HG03469 (cell line): ENCODE measurements around the gene LRRC27.
"Not testable (repeated sequence)": the region's sequence is repeated elsewhere in the genome, so short reads cannot be mapped to it uniquely, and the experiment has no call there.

Experiments
- ATAC-seq: cut with Tn5 transposase; IDR thresholded peaks from one replicate; pipeline ENCODE4 v1.9.1; 2021; ENCODE audit warnings: mild to moderate bottlenecking, moderate library complexity, moderate number of reproducible peaks; ENCODE audit not compliant: unreplicated experiment

Gene LRRC27

GRCh38 chr10:132313865-132314264 is 18.1 kb upstream of the LRRC27 start:
- no peak for ATAC-seq

- no peak for ATAC-seq
Measured at GRCh38 chr10:132314336-132314735, 17.7 kb upstream of the LRRC27 start.

GRCh38 chr10:132314881-132315280 is 17.1 kb upstream of the LRRC27 start:
- not testable (repeated sequence) for ATAC-seq

GRCh38 chr10:132316133-132316532 is 15.9 kb upstream of the LRRC27 start:
- no peak for ATAC-seq

GRCh38 chr10:132317477-132317876 is 14.5 kb upstream of the LRRC27 start:
- ATAC-seq, result not testable (repeated sequence)

- ATAC-seq, result peak; percentile 96
Measured at GRCh38 chr10:132319853-132320653, 11.9 kb upstream of the LRRC27 start.

- no peak for ATAC-seq
Measured at GRCh38 chr10:132320654-132321469, 11.1 kb upstream of the LRRC27 start.

- no peak for ATAC-seq
Measured at GRCh38 chr10:132321726-132322125, 10.3 kb upstream of the LRRC27 start.

- ATAC-seq, result no peak
Measured at GRCh38 chr10:132322586-132323048, 9.4 kb upstream of the LRRC27 start.

- no peak for ATAC-seq
Measured at GRCh38 chr10:132324186-132324585, 7.8 kb upstream of the LRRC27 start.

GRCh38 chr10:132326344-132326889 is 5.6 kb upstream of the LRRC27 start:
- no peak for ATAC-seq

GRCh38 chr10:132326925-132327324 is 5.1 kb upstream of the LRRC27 start:
- no peak for ATAC-seq

GRCh38 chr10:132328106-132328505 is 3.9 kb upstream of the LRRC27 start:
- no peak for ATAC-seq

- ATAC-seq, result no peak
Measured at GRCh38 chr10:132328738-132329137, 3.3 kb upstream of the LRRC27 start.

- ATAC-seq, result no peak
Measured at GRCh38 chr10:132329565-132330485, 2.2 kb upstream of the LRRC27 start.

- ATAC-seq, result no peak
Measured at GRCh38 chr10:132330486-132330833, 1.5 kb upstream of the LRRC27 start.

GRCh38 chr10:132332433-132332754 is 401 bp downstream of the LRRC27 start:
- ATAC-seq, result peak; percentile 20

GRCh38 chr10:132333386-132333785 is 1.4 kb downstream of the LRRC27 start:
- no peak for ATAC-seq

GRCh38 chr10:132334631-132335188 is 2.7 kb downstream of the LRRC27 start:
- no peak for ATAC-seq
